Measurements from ENCODE around the gene CYP2E1.
"Not testable (repeated sequence)": the region's sequence is repeated elsewhere in the genome, so short reads cannot be mapped to it uniquely, and the experiment has no call there.

GRCh38 chr10:133572055-133572454 is 44.9 kb downstream of the CYP2E1 start:
- TF ChIP-seq CTCF (IDR thresholded peaks at IDR 0.05); ZFX (IDR thresholded peaks at IDR 0.05; ENCODE audit: borderline replicate concordance): not testable (repeated sequence)
